Measurements from ENCODE around the gene ASXL1.
"Not testable (repeated sequence)": the region's sequence is repeated elsewhere in the genome, so short reads cannot be mapped to it uniquely, and the experiment has no call there.

Gene ASXL1

DNA sequence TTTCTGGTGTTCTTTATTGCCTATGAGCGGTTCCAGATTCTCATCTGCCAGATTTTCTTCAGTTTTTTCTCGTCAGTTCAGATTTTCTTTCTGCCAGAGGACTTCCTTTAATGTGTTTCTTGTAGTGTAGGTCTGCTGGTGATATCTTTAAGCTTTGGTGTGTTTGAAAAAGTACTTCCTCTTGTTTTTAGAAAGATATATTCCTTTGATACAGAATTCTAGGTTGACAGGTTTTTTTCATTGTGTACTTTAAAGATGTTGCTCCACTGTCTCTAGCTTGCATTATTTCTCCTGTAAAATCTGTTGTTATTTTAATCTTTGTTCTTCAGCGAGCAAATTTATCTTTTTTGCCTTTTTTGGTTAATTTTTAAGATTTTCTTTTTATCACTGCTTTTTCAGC, 36.9 kb downstream of the ASXL1 start:
- TF ChIP-seq, protein P1, sequence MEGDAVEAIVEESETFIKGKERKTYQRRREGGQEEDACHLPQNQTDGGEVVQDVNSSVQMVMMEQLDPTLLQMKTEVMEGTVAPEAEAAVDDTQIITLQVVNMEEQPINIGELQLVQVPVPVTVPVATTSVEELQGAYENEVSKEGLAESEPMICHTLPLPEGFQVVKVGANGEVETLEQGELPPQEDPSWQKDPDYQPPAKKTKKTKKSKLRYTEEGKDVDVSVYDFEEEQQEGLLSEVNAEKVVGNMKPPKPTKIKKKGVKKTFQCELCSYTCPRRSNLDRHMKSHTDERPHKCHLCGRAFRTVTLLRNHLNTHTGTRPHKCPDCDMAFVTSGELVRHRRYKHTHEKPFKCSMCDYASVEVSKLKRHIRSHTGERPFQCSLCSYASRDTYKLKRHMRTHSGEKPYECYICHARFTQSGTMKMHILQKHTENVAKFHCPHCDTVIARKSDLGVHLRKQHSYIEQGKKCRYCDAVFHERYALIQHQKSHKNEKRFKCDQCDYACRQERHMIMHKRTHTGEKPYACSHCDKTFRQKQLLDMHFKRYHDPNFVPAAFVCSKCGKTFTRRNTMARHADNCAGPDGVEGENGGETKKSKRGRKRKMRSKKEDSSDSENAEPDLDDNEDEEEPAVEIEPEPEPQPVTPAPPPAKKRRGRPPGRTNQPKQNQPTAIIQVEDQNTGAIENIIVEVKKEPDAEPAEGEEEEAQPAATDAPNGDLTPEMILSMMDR (conservative IDR thresholded peaks at IDR 0.05; ENCODE audit: low read depth): no peak
- DNase-seq (ENCODE audit: low spot score): no peak
- POLR2A ChIA-PET (ENCODE audit: low non-redundant PET): no interaction called here
- H3K27ac ChIP-seq: no peak overlapping the region
- CTCF ChIA-PET: interaction anchor here (0.6 kb wide), 1 partner anchor 38 kb away, joined by 3 read pairs; no protein-coding TSS in a partner anchor

DNA sequence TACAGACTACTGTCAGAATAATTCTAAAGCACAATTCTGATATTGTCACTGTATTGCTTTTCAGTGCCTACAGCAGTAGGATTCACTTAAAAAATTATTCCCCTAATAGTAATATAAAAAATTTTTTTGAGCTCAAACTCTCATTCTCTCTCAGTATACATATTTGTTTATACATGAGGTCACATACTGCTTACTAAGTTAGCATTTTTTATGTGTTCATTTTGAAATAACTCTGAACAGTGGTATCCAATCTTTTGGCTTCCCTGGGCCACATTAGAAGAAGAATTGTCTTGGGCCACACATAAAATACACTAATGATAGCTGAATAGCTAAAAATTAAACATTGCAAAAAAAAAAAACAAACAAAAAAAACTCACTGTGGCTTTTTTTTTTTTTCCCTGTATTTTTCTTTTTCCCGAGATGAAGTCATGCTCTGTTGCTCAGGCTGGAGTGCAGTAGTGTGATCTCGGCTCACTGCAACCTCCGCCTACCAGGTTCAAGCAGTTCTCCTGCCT, 38.6 kb downstream of the ASXL1 start:
- H3K27ac ChIP-seq: no peak overlapping the region
- no peak for DNase-seq (ENCODE audit: low spot score)
- ChIA-PET POLR2A (ENCODE audit: low non-redundant PET) (no interaction called here), CTCF (interaction anchor here (0.8 kb wide), 1 partner anchor 79 kb away, joined by 4 read pairs; no protein-coding TSS in a partner anchor)
- TF ChIP-seq, protein P1 (conservative IDR thresholded peaks at IDR 0.05; ENCODE audit: low read depth): no peak

DNA sequence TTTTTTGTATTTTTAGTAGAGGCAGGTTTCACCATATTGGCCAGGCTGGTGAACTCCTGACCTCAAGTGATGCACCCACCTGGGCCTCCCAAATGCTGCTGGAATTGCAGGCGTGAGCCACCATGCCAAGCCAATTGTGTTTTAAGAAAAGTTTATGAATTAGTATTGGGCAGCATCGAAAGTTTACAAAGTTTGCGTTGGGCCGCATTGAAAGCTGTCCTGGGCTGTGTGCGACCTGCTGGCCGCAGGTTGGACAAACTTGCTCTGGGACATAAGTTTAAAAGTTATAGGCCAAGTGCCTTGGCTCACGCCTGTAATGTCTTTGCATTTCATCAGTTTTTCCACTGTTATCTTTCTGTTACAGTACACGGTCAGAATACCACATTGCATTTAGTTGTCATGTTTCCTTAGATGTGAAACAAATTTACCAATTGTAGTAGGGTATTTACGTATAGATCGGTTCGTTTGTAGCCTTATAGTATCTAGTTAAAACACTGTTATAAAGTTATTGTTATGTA, 39.5 kb downstream of the ASXL1 start:
- TF ChIP-seq, protein P1 (conservative IDR thresholded peaks at IDR 0.05; ENCODE audit: low read depth): no peak
- POLR2A ChIA-PET (ENCODE audit: low non-redundant PET): no interaction called here
- DNase-seq (ENCODE audit: low spot score): no peak
- no peak overlapping the region for H3K27ac ChIP-seq
- CTCF ChIA-PET: no interaction called here

DNA sequence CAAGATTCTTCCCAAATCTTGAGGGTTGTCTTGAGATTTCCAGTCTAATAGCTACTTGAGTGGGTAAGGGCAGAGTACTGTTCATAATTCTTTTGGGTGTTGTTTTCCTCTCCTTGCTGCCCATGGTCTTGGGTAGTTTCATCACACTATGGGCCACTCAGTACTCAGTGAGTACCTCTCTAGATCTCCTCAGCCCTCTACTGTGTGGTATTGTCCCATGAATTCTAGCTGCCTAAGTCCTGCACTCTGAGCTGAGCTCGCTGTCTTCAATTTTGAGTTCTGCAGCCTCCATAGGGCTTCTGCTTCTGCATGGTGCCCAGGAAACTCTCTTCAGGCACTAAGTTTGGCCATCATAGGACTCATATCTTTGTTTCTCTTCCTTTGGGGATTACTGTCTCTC, 42.3 kb downstream of the ASXL1 start:
- CTCF ChIA-PET: interaction anchor here (0.6 to 1.4 kb wide), 3 partner anchors 11 to 389 kb away, joined by 3 to 5 read pairs (median 3); no protein-coding TSS in a partner anchor
- H3K27ac ChIP-seq: no peak overlapping the region
- TF ChIP-seq, protein P1 (conservative IDR thresholded peaks at IDR 0.05; ENCODE audit: low read depth): no peak
- POLR2A ChIA-PET (ENCODE audit: low non-redundant PET): no interaction called here
- no peak for DNase-seq (ENCODE audit: low spot score)

DNA sequence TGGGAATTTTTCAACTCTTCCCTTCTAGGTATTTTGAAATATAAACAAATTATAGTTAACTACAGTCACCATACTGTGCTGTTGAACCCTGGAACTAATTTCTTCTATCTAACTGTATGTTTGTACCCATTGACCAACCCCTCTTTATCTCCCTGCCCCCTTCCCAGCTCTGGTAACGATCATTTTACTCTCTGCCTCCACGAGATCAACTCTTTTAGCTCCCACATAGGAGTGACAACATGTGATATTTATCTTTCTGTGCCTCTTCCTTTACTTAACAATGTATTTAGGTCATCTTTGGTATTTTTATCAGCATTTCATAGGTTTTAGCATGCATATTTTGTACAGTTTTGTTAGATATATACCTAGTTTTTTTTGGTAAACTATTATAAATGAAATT, 45.9 kb downstream of the ASXL1 start:
- CTCF ChIA-PET: no interaction called here
- H3K27ac ChIP-seq: no peak overlapping the region
- TF ChIP-seq, protein P1 (conservative IDR thresholded peaks at IDR 0.05; ENCODE audit: low read depth): no peak
- no peak for DNase-seq (ENCODE audit: low spot score)
- POLR2A ChIA-PET (ENCODE audit: low non-redundant PET): no interaction called here

DNA sequence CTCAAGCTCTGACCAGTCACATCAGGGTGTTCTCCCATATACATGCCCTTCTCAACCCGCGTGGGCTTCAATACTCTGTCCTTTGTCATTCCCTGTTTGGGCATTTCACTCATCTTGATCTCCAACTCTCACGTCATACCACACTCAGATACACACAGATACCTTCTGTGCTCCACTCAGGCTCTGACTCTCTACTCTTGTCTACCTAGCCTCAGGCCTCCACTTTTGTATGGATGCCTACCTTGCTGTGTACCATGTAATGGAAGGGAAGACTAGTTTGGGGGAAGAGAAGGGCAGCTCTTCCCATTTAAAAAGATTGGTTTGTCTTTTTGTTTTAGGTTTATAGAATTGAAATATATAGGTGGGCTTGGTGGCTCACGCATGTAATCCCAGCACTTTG, 48.6 kb downstream of the ASXL1 start:
- no peak overlapping the region for H3K27ac ChIP-seq
- ChIA-PET CTCF (no interaction called here), POLR2A (ENCODE audit: low non-redundant PET) (no interaction called here)
- TF ChIP-seq, protein P1 (conservative IDR thresholded peaks at IDR 0.05; ENCODE audit: low read depth): no peak
- no peak for DNase-seq (ENCODE audit: low spot score)

DNA sequence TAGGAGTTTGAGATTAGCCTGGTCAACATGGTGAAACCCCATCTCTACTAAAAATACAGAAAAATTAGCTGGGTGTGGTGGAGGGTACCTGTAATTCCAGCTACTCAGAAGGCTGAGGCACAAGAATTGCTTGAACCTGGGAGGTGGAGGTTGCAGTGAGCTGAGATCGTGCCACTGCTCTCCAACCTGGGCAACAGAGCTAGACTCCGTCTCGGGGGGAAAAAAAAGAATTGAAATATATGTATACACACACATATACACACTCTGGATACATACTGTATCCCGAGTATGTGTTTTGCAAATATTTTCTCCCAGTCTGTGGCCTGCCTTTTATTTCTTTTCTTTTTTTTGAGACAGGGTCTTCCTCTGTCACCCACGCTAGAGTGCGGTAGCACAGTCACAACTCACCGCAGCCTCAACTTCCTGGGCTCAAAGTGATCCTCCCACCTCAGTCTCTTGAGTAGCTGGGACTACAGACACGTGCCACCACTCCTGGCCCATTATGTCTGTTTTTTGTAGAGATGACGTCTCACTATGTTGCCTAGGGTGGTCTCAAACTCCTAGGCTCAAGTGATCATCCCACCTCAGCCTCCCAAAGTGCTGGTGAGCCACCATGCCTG, 49.1 kb downstream of the ASXL1 start:
- H3K27ac ChIP-seq; CTCF ChIA-PET; DNase-seq (ENCODE audit: low spot score); POLR2A ChIA-PET (ENCODE audit: low non-redundant PET): not testable (repeated sequence)
